HEK293 (cell line): ENCODE results near the gene SPOUT1.

Source experiments
- CTCF ChIA-PET: fragments of 350-600 bp; formaldehyde crosslinking; extraction: SDS; loops from one replicate; lab custom pipeline; 2021; ENCODE audit warnings: antibody characterized with exemption; lab: Yijun Ruan, JAX
- POLR2A ChIA-PET: fragments of 300-600 bp; formaldehyde crosslinking; extraction: SDS; loops from one replicate; lab custom pipeline; 2020; ENCODE audit warnings: antibody characterized with exemption, inconsistent platforms; lab: Yijun Ruan, JAX
- H3K27ac ChIP-seq: fragments of 200-500 bp; sonication (Bioruptor generic); 2 replicates; pipeline ENCODE4 v1.5.1; 2014; ENCODE audit warnings: low read depth, low read length, control low read depth, inconsistent platforms; ENCODE audit errors: extremely low read depth
- H3K36me3 ChIP-seq, 2 experiments: fragments of 200-500 bp in 1 of 2; sonication (Bioruptor generic) in 1 of 2; 1 replicate in 1 of 2; 2 replicates in 1 of 2; pipeline ENCODE4 v1.5.1; 2014 to 2017; ENCODE audit warnings: inconsistent platforms in 2 of 2, low read length in 2 of 2; ENCODE audit not compliant: control insufficient read depth in 2 of 2, insufficient read depth in 1 of 2
- H3K4me1 ChIP-seq: fragments of 200-500 bp; sonication (Bioruptor generic); 2 replicates; pipeline ENCODE4 v1.5.1; 2014; ENCODE audit warnings: mild to moderate bottlenecking, low read length, inconsistent platforms; ENCODE audit not compliant: control insufficient read depth, insufficient read depth
- H3K4me3 ChIP-seq: 2 replicates; pipeline ENCODE4 v1.5.1; 2011; ENCODE audit warnings: low read depth, mild to moderate bottlenecking, control low read depth, low read length, moderate library complexity
- H3K9me3 ChIP-seq: fragments of 200-500 bp; sonication (Bioruptor generic); 2 replicates; pipeline ENCODE4 v1.5.1; 2014; ENCODE audit warnings: low read depth, low read length, inconsistent platforms; ENCODE audit not compliant: control insufficient read depth, insufficient read depth
- HIC1 ChIP-seq: fragments of 450-650 bp; formaldehyde crosslinking; IDR thresholded peaks from 2 replicates; pipeline ENCODE4 v1.5.1; 2016; ENCODE audit warnings: missing biosample characterization, missing genetic modification characterization
- IKZF3 ChIP-seq: fragments of 450-650 bp; IDR thresholded peaks from 2 replicates; pipeline ENCODE4 v1.5.0; 2018; ENCODE audit warnings: missing biosample characterization, mild to moderate bottlenecking, missing genetic modification characterization, moderate library complexity
- OSR2 ChIP-seq: fragments of 450-650 bp; formaldehyde crosslinking; IDR thresholded peaks from 2 replicates; pipeline ENCODE4 v1.5.1; 2016; ENCODE audit warnings: missing biosample characterization, missing genetic modification characterization
- RBAK ChIP-seq: fragments of 450-650 bp; formaldehyde crosslinking; IDR thresholded peaks from 2 replicates; pipeline ENCODE4 v1.5.1; 2016; ENCODE audit warnings: missing biosample characterization, missing genetic modification characterization
- REPIN1 ChIP-seq: fragments of 450-650 bp; formaldehyde crosslinking; IDR thresholded peaks from 2 replicates; pipeline ENCODE4 v1.5.1; 2017; ENCODE audit warnings: missing biosample characterization, missing genetic modification characterization, low read depth
- SETDB1 ChIP-seq: IDR thresholded peaks from one replicate; pipeline ENCODE4 v1.6.1; 2017; ENCODE audit warnings: mild to moderate bottlenecking, low read length, moderate library complexity, mixed read lengths; ENCODE audit not compliant: insufficient read length
- TCF7L2 ChIP-seq: IDR thresholded peaks from 2 replicates; pipeline ENCODE4 v1.6.1; 2011; ENCODE audit warnings: low read depth, mild to moderate bottlenecking, inconsistent platforms, low read length, moderate library complexity, borderline replicate concordance
- ZBTB20 ChIP-seq: fragments of 450-650 bp; formaldehyde crosslinking; IDR thresholded peaks from 2 replicates; pipeline ENCODE4 v1.5.1; 2016; ENCODE audit warnings: missing biosample characterization, missing genetic modification characterization
- ZBTB6 ChIP-seq: fragments of 450-650 bp; formaldehyde crosslinking; IDR thresholded peaks from 2 replicates; pipeline ENCODE4 v1.5.1; 2017; ENCODE audit warnings: missing biosample characterization, missing genetic modification characterization
- ZBTB8A ChIP-seq: fragments of 450-650 bp; formaldehyde crosslinking; IDR thresholded peaks from 2 replicates; pipeline ENCODE4 v1.5.1; 2016; ENCODE audit warnings: missing biosample characterization, missing genetic modification characterization
- ZFP37 ChIP-seq: fragments of 450-650 bp; formaldehyde crosslinking; IDR thresholded peaks from 2 replicates; pipeline ENCODE4 v1.5.1; 2016; ENCODE audit warnings: missing biosample characterization, missing genetic modification characterization
- ZIC2 ChIP-seq: fragments of 450-650 bp; formaldehyde crosslinking; IDR thresholded peaks from 2 replicates; pipeline ENCODE4 v1.5.1; 2016; ENCODE audit warnings: missing biosample characterization, missing genetic modification characterization
- ZNF132 ChIP-seq: fragments of 450-650 bp; formaldehyde crosslinking; IDR thresholded peaks from 2 replicates; pipeline ENCODE4 v1.5.1; 2017; ENCODE audit warnings: missing biosample characterization, missing genetic modification characterization, borderline replicate concordance
- ZNF140 ChIP-seq: fragments of 450-650 bp; formaldehyde crosslinking; IDR thresholded peaks from 2 replicates; pipeline ENCODE4 v1.5.1; 2016; ENCODE audit warnings: missing biosample characterization, missing genetic modification characterization
- ZNF324 ChIP-seq: fragments of 450-650 bp; formaldehyde crosslinking; IDR thresholded peaks from 2 replicates; pipeline ENCODE4 v1.5.1; 2016; ENCODE audit warnings: missing biosample characterization, missing genetic modification characterization
- ZNF335 ChIP-seq: fragments of 450-650 bp; formaldehyde crosslinking; conservative IDR thresholded peaks from 2 replicates; pipeline ENCODE4 v1.5.1; 2016; ENCODE audit warnings: missing biosample characterization, missing genetic modification characterization
- ZNF341 ChIP-seq: fragments of 450-650 bp; formaldehyde crosslinking; IDR thresholded peaks from 2 replicates; pipeline ENCODE4; 2016; ENCODE audit warnings: low read depth, missing biosample characterization, missing genetic modification characterization
- ZNF433 ChIP-seq: fragments of 450-650 bp; formaldehyde crosslinking; IDR thresholded peaks from 2 replicates; pipeline ENCODE4 v1.5.1; 2016; ENCODE audit warnings: missing biosample characterization, missing genetic modification characterization, low read depth
- ZNF48 ChIP-seq: fragments of 450-650 bp; formaldehyde crosslinking; IDR thresholded peaks from 2 replicates; pipeline ENCODE4 v1.5.1; 2016; ENCODE audit warnings: missing biosample characterization, missing genetic modification characterization
- ZNF513 ChIP-seq: fragments of 450-650 bp; IDR thresholded peaks from 2 replicates; pipeline ENCODE4 v1.5.1; 2018; ENCODE audit warnings: missing biosample characterization, missing genetic modification characterization
- ZNF600 ChIP-seq: fragments of 450-650 bp; formaldehyde crosslinking; IDR thresholded peaks from 2 replicates; pipeline ENCODE4 v1.5.1; 2016; ENCODE audit warnings: missing biosample characterization, missing genetic modification characterization
- ZNF626 ChIP-seq: fragments of 450-650 bp; sonication (Bioruptor Pico); formaldehyde crosslinking; IDR thresholded peaks from 2 replicates; pipeline ENCODE4 v1.5.1; 2018; ENCODE audit warnings: missing biosample characterization, missing genetic modification characterization, inconsistent platforms
- ZNF670 ChIP-seq: fragments of 450-650 bp; formaldehyde crosslinking; IDR thresholded peaks from 2 replicates; pipeline ENCODE4 v1.5.1; 2016; ENCODE audit warnings: missing biosample characterization, missing genetic modification characterization, low read depth
- ZNF837 ChIP-seq: fragments of 450-650 bp; formaldehyde crosslinking; IDR thresholded peaks from 2 replicates; pipeline ENCODE4 v1.5.1; 2016; ENCODE audit warnings: missing biosample characterization, missing genetic modification characterization
- ZSCAN16 ChIP-seq: fragments of 450-650 bp; formaldehyde crosslinking; IDR thresholded peaks from 2 replicates; pipeline ENCODE4 v1.5.1; 2016; ENCODE audit warnings: missing biosample characterization, missing genetic modification characterization

Gene SPOUT1

GRCh38 chr9:128820665-128821583 is 8.7 kb downstream of the SPOUT1 start:
- ChIA-PET POLR2A (interaction anchor here (0.5 to 4.1 kb wide), 2 partner anchors 8 to 54 kb away, joined by 4 to 94 read pairs; partner anchors contain the start of gene SPOUT1), CTCF (interaction anchor here (0.6 to 2.0 kb wide), 5 partner anchors 63 to 185 kb away, joined by 3 to 8 read pairs (median 4); no protein-coding TSS in a partner anchor)
- Histone ChIP-seq H3K36me3 (peaks cover 0 to 57% of the 10 kb centered on the region in 2 experiments; a peak in 1 of 3 replicates), H3K4me3 (no peak overlapping the region), H3K9me3 (no peaks in the 10 kb centered on the region), H3K4me1 (no peaks in the 10 kb centered on the region), H3K27ac (no peak overlapping the region)
- TF ChIP-seq HIC1 (0 out of 2 replicates have a peak, but pooled peaks have one; percentile 41), ZNF335 (tag by site-specific recombination) (no peak)

GRCh38 chr9:128819716-128820664 is 9.6 kb downstream of the SPOUT1 start:
- Histone ChIP-seq H3K27ac (no peak overlapping the region), H3K9me3 (no peaks in the 10 kb centered on the region), H3K4me1 (no peaks in the 10 kb centered on the region), H3K4me3 (no peak overlapping the region), H3K36me3 (peaks cover 0 to 49% of the 10 kb centered on the region in 2 experiments; a peak in 1 of 3 replicates)
- ChIA-PET CTCF (interaction anchor here (0.6 to 2.3 kb wide), 7 partner anchors 25 to 184 kb away, joined by 3 to 9 read pairs (median 5); no protein-coding TSS in a partner anchor), POLR2A (interaction anchor here (0.5 to 4.1 kb wide), 5 partner anchors 9 to 261 kb away, joined by 3 to 94 read pairs (median 5); partner anchors contain the start of gene SPOUT1)
- no peak for TF ChIP-seq TCF7L2
- no peak for TF ChIP-seq ZNF837 (tag by site-specific recombination)
- no peak for TF ChIP-seq ZNF513
- no peak for TF ChIP-seq ZSCAN16 (tag by site-specific recombination)
- TF ChIP-seq ZNF626 (tag by site-specific recombination), result no peak
- peak; percentile 38; the same call in 1 of the 2 replicates for TF ChIP-seq ZBTB8A
- no peak for TF ChIP-seq HIC1
- no peak for TF ChIP-seq ZNF324
- TF ChIP-seq ZNF140, result no peak
- TF ChIP-seq ZNF433 (tag by site-specific recombination), result no peak
- TF ChIP-seq ZBTB6, result no peak
- no peak for TF ChIP-seq SETDB1
- peak; percentile 76 for TF ChIP-seq ZIC2 (tag by site-specific recombination)
- no peak for TF ChIP-seq ZNF48 (tag by site-specific recombination)
- no peak for TF ChIP-seq OSR2 (tag by site-specific recombination)
- no peak for TF ChIP-seq RBAK (tag by site-specific recombination)
- TF ChIP-seq REPIN1, result no peak
- no peak for TF ChIP-seq ZNF600 (tag by site-specific recombination)
- peak; percentile 69 for TF ChIP-seq IKZF3 (tag by site-specific recombination)
- no peak for TF ChIP-seq ZFP37 (tag by site-specific recombination)
- TF ChIP-seq ZNF341 (tag by site-specific recombination), result peak; percentile 68
- no peak for TF ChIP-seq ZBTB20 (tag by site-specific recombination)
- no peak for TF ChIP-seq ZNF670 (tag by site-specific recombination)
- no peak for TF ChIP-seq ZNF132 (tag by site-specific recombination)
